AG10803 (cell line): ENCODE results near the gene PTTG1.

Experiments used
- DNase-seq: peaks from one replicate; pipeline ENCODE4 v3.0.0; 2010; ENCODE audit warnings: low read depth
- H3K4me3 ChIP-seq: 2 replicates; pipeline ENCODE4 v1.5.1; 2011; ENCODE audit warnings: mild to moderate bottlenecking, low read length, control low read depth
- TF ChIP-seq, protein P1 (sequence below): conservative IDR thresholded peaks from 2 replicates; pipeline ENCODE4 v1.5.1; 2011; ENCODE audit warnings: mild to moderate bottlenecking, low read length, control low read depth, inconsistent platforms

Gene PTTG1

GRCh38 chr5:160397492-160397891 is 24.2 kb upstream of the PTTG1 start:
- TF ChIP-seq, protein P1, sequence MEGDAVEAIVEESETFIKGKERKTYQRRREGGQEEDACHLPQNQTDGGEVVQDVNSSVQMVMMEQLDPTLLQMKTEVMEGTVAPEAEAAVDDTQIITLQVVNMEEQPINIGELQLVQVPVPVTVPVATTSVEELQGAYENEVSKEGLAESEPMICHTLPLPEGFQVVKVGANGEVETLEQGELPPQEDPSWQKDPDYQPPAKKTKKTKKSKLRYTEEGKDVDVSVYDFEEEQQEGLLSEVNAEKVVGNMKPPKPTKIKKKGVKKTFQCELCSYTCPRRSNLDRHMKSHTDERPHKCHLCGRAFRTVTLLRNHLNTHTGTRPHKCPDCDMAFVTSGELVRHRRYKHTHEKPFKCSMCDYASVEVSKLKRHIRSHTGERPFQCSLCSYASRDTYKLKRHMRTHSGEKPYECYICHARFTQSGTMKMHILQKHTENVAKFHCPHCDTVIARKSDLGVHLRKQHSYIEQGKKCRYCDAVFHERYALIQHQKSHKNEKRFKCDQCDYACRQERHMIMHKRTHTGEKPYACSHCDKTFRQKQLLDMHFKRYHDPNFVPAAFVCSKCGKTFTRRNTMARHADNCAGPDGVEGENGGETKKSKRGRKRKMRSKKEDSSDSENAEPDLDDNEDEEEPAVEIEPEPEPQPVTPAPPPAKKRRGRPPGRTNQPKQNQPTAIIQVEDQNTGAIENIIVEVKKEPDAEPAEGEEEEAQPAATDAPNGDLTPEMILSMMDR: no peak
- no peak for DNase-seq
- no peak overlapping the region for H3K4me3 ChIP-seq

GRCh38 chr5:160398806-160399205 is 22.8 kb upstream of the PTTG1 start:
- TF ChIP-seq, protein P1: no peak
- peak; percentile 46 for DNase-seq
- H3K4me3 ChIP-seq: peak overlapping the region; percentile 83

DNA sequence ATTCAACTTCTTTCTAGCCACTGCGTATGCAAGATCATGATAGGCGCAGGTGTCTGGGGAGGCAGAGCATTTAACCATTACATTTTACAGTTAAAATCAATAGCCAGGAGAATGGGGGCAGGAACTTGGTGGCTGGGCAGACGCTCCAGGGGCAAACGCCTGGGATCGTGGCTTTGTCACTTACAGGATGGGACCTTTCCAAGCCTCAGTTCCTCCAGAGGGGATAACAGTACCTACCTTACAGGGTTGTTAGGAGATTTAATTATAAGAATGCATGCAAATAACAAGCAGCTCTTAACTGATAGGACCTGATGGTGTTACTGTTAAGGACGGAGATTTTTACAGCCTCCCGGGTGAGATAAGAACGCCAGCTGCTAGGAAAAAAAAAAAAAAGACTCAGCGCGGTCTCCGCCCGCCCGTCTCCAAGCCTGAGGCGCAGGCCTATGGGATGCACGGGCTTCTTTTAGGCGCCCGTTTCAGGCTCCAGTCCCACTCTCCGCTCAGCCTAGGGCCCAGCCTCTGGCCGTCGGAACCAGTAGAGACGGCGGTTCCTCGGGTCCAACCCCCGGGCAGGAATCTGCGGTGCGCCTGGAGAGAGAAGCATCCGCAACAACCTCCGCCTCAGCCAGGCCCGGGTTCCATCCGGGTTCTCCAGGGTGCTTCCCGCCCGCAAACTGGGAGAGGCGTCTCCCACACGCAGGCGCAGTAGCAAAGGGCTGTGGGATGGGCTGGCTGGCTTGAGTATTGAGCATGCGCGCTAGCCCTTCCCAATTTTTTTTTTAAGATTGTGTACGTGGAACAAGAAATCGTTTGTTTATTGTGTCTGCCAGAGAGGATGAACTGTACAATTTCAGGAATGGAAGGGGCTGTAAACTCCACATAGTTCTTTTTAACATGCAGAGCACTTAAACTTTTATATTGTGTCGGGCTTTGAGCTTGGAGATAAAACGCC is 22.0 kb upstream of the PTTG1 start, which contains the start of gene FAM200C:
FAM200C (minus strand) TSS at position 653 of the 952 bp plus-strand sequence. CDS start 4,564 bp downstream, outside the sequence.
- TF ChIP-seq, protein P1: no peak
- DNase-seq: peak; percentile 92
- H3K4me3 ChIP-seq: peak within 1 kb of the TSS; percentile 83

- H3K4me3 ChIP-seq: peak within 1 kb of the TSS; percentile 97
- TF ChIP-seq, protein P1: no peak
- peak; percentile 95 for DNase-seq
These were observed 2.8 kb upstream of the PTTG1 start, which contains the start of gene SLU7 for GRCh38 chr5:160418561-160419457. Gene SLU7, minus strand, starts transcription at chr5:160419081. Its CDS starts 3,787 bp downstream, at chr5:160415294.

- no peak for DNase-seq
- H3K4me3 ChIP-seq: peak overlapping the region; percentile 97
- TF ChIP-seq, protein P1: no peak
These were observed 2.0 kb upstream of the PTTG1 start for GRCh38 chr5:160419458-160420330.

- TF ChIP-seq, protein P1: no peak
- no peak for DNase-seq
- no peak overlapping the region for H3K4me3 ChIP-seq
These were observed 1.4 kb upstream of the PTTG1 start for GRCh38 chr5:160420331-160420610.
